K562 (cell line): ENCODE measurements around the gene UBLCP1. TPM values are rescaled to one million over a fixed set of nuclear protein-coding genes. Genes with fewer than 3 reads are reported as not detected.

Experiments used
- DDX20 ChIP-seq: fragments of 450-650 bp; IDR thresholded peaks from 2 replicates; pipeline ENCODE4 v1.6.1; 2016; ENCODE audit warnings: missing genetic modification characterization, low read depth, mild to moderate bottlenecking, missing compliant biosample characterization, moderate library complexity
- E2F4 ChIP-seq: sonication (generic); formaldehyde crosslinking; IDR thresholded peaks from 2 replicates; pipeline ENCODE4 v1.8.0; 2022; ENCODE audit warnings: mild to moderate bottlenecking, low read depth, missing genetic modification reagents
- FUS ChIP-seq: fragments of 200-400 bp; formaldehyde crosslinking; optimal IDR thresholded peaks from 2 replicates; pipeline ENCODE3; 2017; ENCODE audit warnings: low read depth, low read length
- GTF2E2 ChIP-seq: fragments of 200-800 bp; sonication (Bioruptor generic); IDR thresholded peaks from 2 replicates; pipeline ENCODE4 v1.6.1; 2016; ENCODE audit warnings: missing genetic modification characterization, missing compliant biosample characterization
- HCFC1 ChIP-seq: IDR thresholded peaks from 2 replicates; pipeline ENCODE4 v1.6.1; 2012; ENCODE audit warnings: low read depth, low read length, improper control_type of control experiment
- MYC ChIP-seq, 2 experiments: fragments of 250-450 bp in 1 of 2; sonication (Bioruptor Pico) in 1 of 2; IDR thresholded peaks; 2 replicates each; pipeline versions ENCODE4 v1.5.1 to v1.6.1; 2012 to 2021; ENCODE audit warnings: low read depth in 2 of 2, borderline replicate concordance in 1 of 2, improper control_type of control experiment in 1 of 2, low read length in 1 of 2, mild to moderate bottlenecking in 1 of 2, moderate library complexity in 1 of 2
- NR2C2 ChIP-seq, 2 experiments: fragments of 200-800 bp in 1 of 2; sonication (Bioruptor generic) in 1 of 2; sonication (generic) in 1 of 2; formaldehyde crosslinking in 1 of 2; IDR thresholded peaks; 2 replicates each; pipeline versions ENCODE4 v1.6.1 to v1.8.0; 2016 to 2022; ENCODE audit warnings: mild to moderate bottlenecking in 1 of 2, missing compliant biosample characterization in 1 of 2, missing genetic modification characterization in 1 of 2, missing genetic modification reagents in 1 of 2
- POLR2AphosphoS2 ChIP-seq: IDR thresholded peaks from 2 replicates; pipeline ENCODE4 v1.6.1; 2012; ENCODE audit warnings: low read length, improper control_type of control experiment
- PTTG1 ChIP-seq: fragments of 450-650 bp; IDR thresholded peaks from 2 replicates; pipeline ENCODE4 v1.6.1; 2016; ENCODE audit warnings: low read depth, mild to moderate bottlenecking, missing genetic modification characterization, missing compliant biosample characterization
- RAD51 ChIP-seq: fragments of 450-650 bp; IDR thresholded peaks from 2 replicates; pipeline ENCODE4 v1.7.1; 2016; ENCODE audit warnings: low read depth, mild to moderate bottlenecking, borderline replicate concordance
- SMAD2 ChIP-seq: fragments of 150-350 bp; IDR thresholded peaks from 2 replicates; pipeline ENCODE4 v1.6.1; 2014; ENCODE audit warnings: low read depth, mild to moderate bottlenecking, low read length
- SNIP1 ChIP-seq: fragments of 450-650 bp; IDR thresholded peaks from 2 replicates; pipeline ENCODE4 v1.7.1; 2017; ENCODE audit warnings: low read depth, mild to moderate bottlenecking
- ZBED1 ChIP-seq: IDR thresholded peaks from 2 replicates; pipeline ENCODE4 v1.6.1; 2014
- ZFP30 ChIP-seq: fragments of 250-450 bp; sonication (Bioruptor Pico); IDR thresholded peaks from 2 replicates; pipeline ENCODE4 v1.8.0; 2022; ENCODE audit warnings: moderate library complexity, mild to moderate bottlenecking, inconsistent platforms, borderline replicate concordance
- ZNF668 ChIP-seq: fragments of 250-450 bp; sonication (Bioruptor Pico); IDR thresholded peaks from 2 replicates; pipeline ENCODE4 v1.8.0; 2022; ENCODE audit warnings: mild to moderate bottlenecking, inconsistent platforms
- ZNF76 ChIP-seq: fragments of 250-450 bp; sonication (Bioruptor Pico); IDR thresholded peaks from 2 replicates; pipeline ENCODE4 v1.4.0; 2020; ENCODE audit warnings: mild to moderate bottlenecking, moderate library complexity, borderline replicate concordance
- ZNF766 ChIP-seq: fragments of 200-800 bp; sonication (Bioruptor generic); conservative IDR thresholded peaks from 2 replicates; pipeline ENCODE4 v1.6.1; 2016; ENCODE audit warnings: missing genetic modification characterization, missing compliant biosample characterization
- ZNF780A ChIP-seq: fragments of 250-450 bp; sonication (Bioruptor Pico); IDR thresholded peaks from 2 replicates; pipeline ENCODE4 v1.5.0; 2021; ENCODE audit warnings: mild to moderate bottlenecking
- ZZZ3 ChIP-seq: fragments of 450-650 bp; IDR thresholded peaks from 2 replicates; pipeline ENCODE4 v1.6.1; 2016; ENCODE audit warnings: antibody characterized with exemption, mild to moderate bottlenecking, moderate library complexity
- polyA plus RNA-seq, 8 experiments: library from polyadenylated mRNA; depleted of rRNA in 4 of 8; stranded (reverse) in 5 of 8; unstranded in 3 of 8; fragments of >200 nt; fragmentation: Nextera tagmentation in 2 of 8; fragmentation: Illumina TruSeq in 1 of 8; extraction: Ambion mirVana in 2 of 8; extraction: Trizol in 1 of 8; gene quantifications; 2 replicates each; pipeline versions ENCODE4 v1.2.1 to v1.2.3, GENCODE V29; 2011 to 2014; ENCODE audit warnings: inconsistent platforms in 1 of 8, missing spikeins in 1 of 8
- total RNA-seq, 7 experiments: library from RNA; depleted of rRNA in 6 of 7; stranded (reverse); fragments of >200 nt in 6 of 7; fragmentation: Illumina TruSeq in 2 of 7; extraction: Trizol in 2 of 7; gene quantifications; 2 replicates each; pipeline versions ENCODE4 v1.2.1 to v1.2.3, GENCODE V29; 2011 to 2021; ENCODE audit warnings: low replicate concordance in 1 of 7
- TF ChIP-seq, protein P1 (sequence below): fragments of 450-650 bp; IDR thresholded peaks from 2 replicates; pipeline ENCODE4 v1.6.1; 2017; ENCODE audit warnings: antibody characterized with exemption, mild to moderate bottlenecking
- TF ChIP-seq, protein P2 (sequence below), 2 experiments: fragments of 450-650 bp in 1 of 2; sonication (generic) in 1 of 2; formaldehyde crosslinking in 1 of 2; IDR thresholded peaks in 1 of 2; conservative IDR thresholded peaks in 1 of 2; 2 replicates each; pipeline versions ENCODE4 v1.6.1 to v1.8.1; 2016 to 2023; ENCODE audit warnings: mild to moderate bottlenecking in 2 of 2, moderate library complexity in 2 of 2, inconsistent platforms in 1 of 2, missing genetic modification reagents in 1 of 2

Gene UBLCP1
- total and polyA plus RNA-seq, 9 of the 15 experiments (the other 6 are each of a cell fraction or from before 2014, with no cell fraction given): 18.8 to 39.8 (median 30.2) TPM

DNA sequence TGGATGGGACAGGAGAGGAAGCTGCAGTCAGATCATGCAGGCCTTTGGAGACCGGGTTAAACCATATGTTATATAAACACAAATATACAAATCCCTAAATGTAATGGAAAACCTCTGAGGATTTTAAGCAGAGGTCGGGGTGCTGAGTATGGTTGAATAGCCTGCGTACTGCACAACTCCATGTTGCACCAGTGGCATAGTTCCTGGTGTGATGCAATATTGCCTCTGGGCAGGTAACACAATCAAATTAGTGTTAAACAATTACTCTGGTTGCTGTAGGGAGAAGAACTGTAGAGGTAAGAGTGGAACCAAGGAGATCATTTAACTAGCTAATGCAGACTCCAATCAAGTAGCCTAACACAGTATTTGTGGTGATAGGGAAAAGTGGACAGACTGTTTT, 32.4 kb upstream of the UBLCP1 start (continued):
- TF ChIP-seq RAD51: no peak
- no peak for TF ChIP-seq ZFP30 (CRISPR knock-in tag)
- TF ChIP-seq ZNF76 (CRISPR knock-in tag): 0 out of 2 replicates have a peak, but pooled peaks have one; percentile 43
- 0 out of 2 replicates have a peak, but pooled peaks have one; percentile 42 for TF ChIP-seq DDX20 (tag)
- TF ChIP-seq, protein P1, sequence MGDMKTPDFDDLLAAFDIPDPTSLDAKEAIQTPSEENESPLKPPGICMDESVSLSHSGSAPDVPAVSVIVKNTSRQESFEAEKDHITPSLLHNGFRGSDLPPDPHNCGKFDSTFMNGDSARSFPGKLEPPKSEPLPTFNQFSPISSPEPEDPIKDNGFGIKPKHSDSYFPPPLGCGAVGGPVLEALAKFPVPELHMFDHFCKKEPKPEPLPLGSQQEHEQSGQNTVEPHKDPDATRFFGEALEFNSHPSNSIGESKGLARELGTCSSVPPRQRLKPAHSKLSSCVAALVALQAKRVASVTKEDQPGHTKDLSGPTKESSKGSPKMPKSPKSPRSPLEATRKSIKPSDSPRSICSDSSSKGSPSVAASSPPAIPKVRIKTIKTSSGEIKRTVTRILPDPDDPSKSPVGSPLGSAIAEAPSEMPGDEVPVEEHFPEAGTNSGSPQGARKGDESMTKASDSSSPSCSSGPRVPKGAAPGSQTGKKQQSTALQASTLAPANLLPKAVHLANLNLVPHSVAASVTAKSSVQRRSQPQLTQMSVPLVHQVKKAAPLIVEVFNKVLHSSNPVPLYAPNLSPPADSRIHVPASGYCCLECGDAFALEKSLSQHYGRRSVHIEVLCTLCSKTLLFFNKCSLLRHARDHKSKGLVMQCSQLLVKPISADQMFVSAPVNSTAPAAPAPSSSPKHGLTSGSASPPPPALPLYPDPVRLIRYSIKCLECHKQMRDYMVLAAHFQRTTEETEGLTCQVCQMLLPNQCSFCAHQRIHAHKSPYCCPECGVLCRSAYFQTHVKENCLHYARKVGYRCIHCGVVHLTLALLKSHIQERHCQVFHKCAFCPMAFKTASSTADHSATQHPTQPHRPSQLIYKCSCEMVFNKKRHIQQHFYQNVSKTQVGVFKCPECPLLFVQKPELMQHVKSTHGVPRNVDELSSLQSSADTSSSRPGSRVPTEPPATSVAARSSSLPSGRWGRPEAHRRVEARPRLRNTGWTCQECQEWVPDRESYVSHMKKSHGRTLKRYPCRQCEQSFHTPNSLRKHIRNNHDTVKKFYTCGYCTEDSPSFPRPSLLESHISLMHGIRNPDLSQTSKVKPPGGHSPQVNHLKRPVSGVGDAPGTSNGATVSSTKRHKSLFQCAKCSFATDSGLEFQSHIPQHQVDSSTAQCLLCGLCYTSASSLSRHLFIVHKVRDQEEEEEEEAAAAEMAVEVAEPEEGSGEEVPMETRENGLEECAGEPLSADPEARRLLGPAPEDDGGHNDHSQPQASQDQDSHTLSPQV: no peak
- TF ChIP-seq NR2C2 (CRISPR knock-in tag; IDR thresholded peaks at IDR 0.05): no peak
- TF ChIP-seq NR2C2 (tag; IDR thresholded peaks at IDR 0.05): peak; percentile 34; the same call in 1 of the 2 replicates
- no peak for TF ChIP-seq PTTG1 (tag)
- no peak for TF ChIP-seq HCFC1
- TF ChIP-seq SNIP1: no peak
- TF ChIP-seq ZNF668: no peak
- TF ChIP-seq ZBED1: no peak
- TF ChIP-seq, protein P2, sequence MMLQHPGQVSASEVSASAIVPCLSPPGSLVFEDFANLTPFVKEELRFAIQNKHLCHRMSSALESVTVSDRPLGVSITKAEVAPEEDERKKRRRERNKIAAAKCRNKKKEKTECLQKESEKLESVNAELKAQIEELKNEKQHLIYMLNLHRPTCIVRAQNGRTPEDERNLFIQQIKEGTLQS (IDR thresholded peaks at IDR 0.05): peak; percentile 68; the same call in 1 of the 2 replicates
- TF ChIP-seq, protein P2 (CRISPR knock-in tag; conservative IDR thresholded peaks at IDR 0.05): no peak
- TF ChIP-seq POLR2AphosphoS2: no peak
- no peak for TF ChIP-seq E2F4
- no peak for TF ChIP-seq ZNF780A (CRISPR knock-in tag)
- TF ChIP-seq MYC (IDR thresholded peaks at IDR 0.05; ENCODE audit: low read depth, low read length): peak; percentile 40; the same call in 1 of the 2 replicates
- no peak for TF ChIP-seq MYC (CRISPR knock-in tag; IDR thresholded peaks at IDR 0.05; ENCODE audit: borderline replicate concordance, low read depth)
- no peak for TF ChIP-seq GTF2E2 (tag)
- TF ChIP-seq SMAD2: no peak
- TF ChIP-seq FUS: no peak
- TF ChIP-seq ZNF766 (CRISPR knock-in tag): 0 out of 2 replicates have a peak, but pooled peaks have one; percentile 58
- no peak for TF ChIP-seq ZZZ3
